OCI-LY1 (cell line): ENCODE measurements around the gene ZNF768.

Experiments
- H2AFZ ChIP-seq: fragments of 200-600 bp; sonication (generic), shearing (Covaris generic); 2 replicates; pipeline ENCODE4 v1.6.0; 2014; ENCODE audit warnings: antibody characterized with exemption, mild to moderate bottlenecking, low read length
- H3F3A ChIP-seq: fragments of 200-600 bp; sonication (generic), shearing (Covaris generic); 2 replicates; pipeline ENCODE4 v1.6.0; 2014; ENCODE audit warnings: mild to moderate bottlenecking, antibody characterized with exemption, low read length, moderate library complexity; ENCODE audit not compliant: insufficient read depth
- H3K27ac ChIP-seq: fragments of 200-600 bp; sonication (generic); 2 replicates; pipeline ENCODE4 v1.5.1; 2014; ENCODE audit warnings: low read length, mixed run types, mild to moderate bottlenecking, low read depth; ENCODE audit not compliant: poor library complexity, severe bottlenecking
- H3K27me3 ChIP-seq: fragments of 200-600 bp; sonication (generic); 2 replicates; pipeline ENCODE4 v1.6.0; 2014; ENCODE audit warnings: antibody characterized with exemption, mild to moderate bottlenecking, low read length, moderate library complexity; ENCODE audit not compliant: insufficient read depth
- H3K36me3 ChIP-seq: fragments of 200-600 bp; sonication (generic); 2 replicates; pipeline ENCODE4 v1.6.1; 2014; ENCODE audit warnings: mild to moderate bottlenecking, antibody characterized with exemption, low read length, moderate library complexity, mixed read lengths; ENCODE audit not compliant: insufficient read depth
- H3K4me1 ChIP-seq: fragments of 200-600 bp; sonication (generic); 2 replicates; pipeline ENCODE4 v1.5.1; 2014; ENCODE audit warnings: mild to moderate bottlenecking, low read length, moderate library complexity; ENCODE audit not compliant: insufficient read depth, severe bottlenecking
- H3K4me2 ChIP-seq: fragments of 200-600 bp; sonication (generic), shearing (Covaris generic); 2 replicates; pipeline ENCODE4 v1.6.1; 2014; ENCODE audit warnings: low read length
- H3K4me3 ChIP-seq: fragments of 200-600 bp; sonication (generic); 2 replicates; pipeline ENCODE4 v1.5.1; 2014; ENCODE audit warnings: low read length, low read depth, mild to moderate bottlenecking, mixed read lengths; ENCODE audit not compliant: poor library complexity, severe bottlenecking
- H3K79me2 ChIP-seq: fragments of 200-600 bp; shearing (Covaris generic); 2 replicates; pipeline ENCODE4 v1.6.1; 2016; ENCODE audit warnings: mixed run types, low read length, mixed read lengths; ENCODE audit not compliant: insufficient read depth
- H3K9ac ChIP-seq: fragments of 200-600 bp; sonication (generic), shearing (Covaris generic); 2 replicates; pipeline ENCODE4 v1.6.1; 2014; ENCODE audit warnings: mild to moderate bottlenecking, low read length, mixed read lengths
- H3K9me2 ChIP-seq: fragments of 200-600 bp; sonication (generic), shearing (Covaris generic); 2 replicates; pipeline ENCODE4 v1.6.1; 2014; ENCODE audit warnings: low read depth, mild to moderate bottlenecking, low read length, mixed read lengths
- H3K9me3 ChIP-seq: fragments of 200-600 bp; shearing (Covaris generic); 2 replicates; pipeline ENCODE4 v1.6.1; 2014; ENCODE audit warnings: low read length, mixed read lengths
- H4K20me1 ChIP-seq: fragments of 200-600 bp; sonication (generic), shearing (Covaris generic); 2 replicates; pipeline ENCODE4 v1.6.0; 2016; ENCODE audit warnings: mild to moderate bottlenecking, low read length; ENCODE audit not compliant: insufficient read depth
- EZH2 ChIP-seq: fragments of 200-600 bp; sonication (generic), shearing (Covaris generic); IDR thresholded peaks from 2 replicates; pipeline ENCODE4 v1.8.0; 2017; ENCODE audit warnings: borderline replicate concordance, mixed run types, mild to moderate bottlenecking, antibody characterized with exemption, low read length, moderate library complexity, mixed read lengths
- TF ChIP-seq, protein P1 (sequence below): fragments of 200-600 bp; sonication (generic), shearing (Covaris generic); IDR thresholded peaks from 2 replicates; pipeline ENCODE4 v1.5.1; 2017; ENCODE audit warnings: mild to moderate bottlenecking, antibody characterized with exemption, low read length, moderate library complexity, mixed read lengths

Gene ZNF768

DNA sequence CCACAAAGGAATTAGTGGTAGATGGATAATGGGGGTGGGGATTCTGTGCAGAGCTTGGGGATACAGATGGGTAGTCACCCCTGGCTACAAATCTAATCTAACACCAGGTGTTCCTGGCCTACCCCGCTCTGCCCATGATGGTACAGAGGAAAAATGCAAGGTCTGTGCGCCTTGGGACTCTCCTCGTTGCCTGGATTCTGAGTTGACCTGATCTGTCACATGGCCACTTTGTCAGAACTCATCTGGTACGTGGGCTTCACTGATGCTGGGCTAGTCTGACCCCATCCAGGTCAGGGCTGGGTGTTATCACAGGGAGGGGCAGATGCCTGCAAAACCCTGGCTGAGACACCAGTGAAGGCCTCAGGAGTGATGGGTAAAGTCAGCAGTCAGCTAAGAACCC, 26.6 kb upstream of the ZNF768 start:
- no peak overlapping the region for H3K4me2 ChIP-seq
- no peak overlapping the region for H3K4me3 ChIP-seq
- peaks cover 41% of the 10 kb centered on the region for H3K36me3 ChIP-seq
- H3K9ac ChIP-seq, result no peak overlapping the region
- H3K9me2 ChIP-seq, result no peaks in the 10 kb centered on the region
- H4K20me1 ChIP-seq, result no peaks in the 10 kb centered on the region
- H3K79me2 ChIP-seq, result 0 out of 2 replicates have a peak, but pooled peaks cover 4% of the 10 kb centered on the region
- peaks cover 7% of the 10 kb centered on the region for H3K4me1 ChIP-seq
- H3K9me3 ChIP-seq, result no peaks in the 10 kb centered on the region
- no peaks in the 10 kb centered on the region for H3F3A ChIP-seq
- H2AFZ ChIP-seq, result no peak overlapping the region
- TF ChIP-seq, protein P1, sequence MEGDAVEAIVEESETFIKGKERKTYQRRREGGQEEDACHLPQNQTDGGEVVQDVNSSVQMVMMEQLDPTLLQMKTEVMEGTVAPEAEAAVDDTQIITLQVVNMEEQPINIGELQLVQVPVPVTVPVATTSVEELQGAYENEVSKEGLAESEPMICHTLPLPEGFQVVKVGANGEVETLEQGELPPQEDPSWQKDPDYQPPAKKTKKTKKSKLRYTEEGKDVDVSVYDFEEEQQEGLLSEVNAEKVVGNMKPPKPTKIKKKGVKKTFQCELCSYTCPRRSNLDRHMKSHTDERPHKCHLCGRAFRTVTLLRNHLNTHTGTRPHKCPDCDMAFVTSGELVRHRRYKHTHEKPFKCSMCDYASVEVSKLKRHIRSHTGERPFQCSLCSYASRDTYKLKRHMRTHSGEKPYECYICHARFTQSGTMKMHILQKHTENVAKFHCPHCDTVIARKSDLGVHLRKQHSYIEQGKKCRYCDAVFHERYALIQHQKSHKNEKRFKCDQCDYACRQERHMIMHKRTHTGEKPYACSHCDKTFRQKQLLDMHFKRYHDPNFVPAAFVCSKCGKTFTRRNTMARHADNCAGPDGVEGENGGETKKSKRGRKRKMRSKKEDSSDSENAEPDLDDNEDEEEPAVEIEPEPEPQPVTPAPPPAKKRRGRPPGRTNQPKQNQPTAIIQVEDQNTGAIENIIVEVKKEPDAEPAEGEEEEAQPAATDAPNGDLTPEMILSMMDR, result no peak
- TF ChIP-seq EZH2, result no peak
- H3K27ac ChIP-seq, result no peak overlapping the region
- H3K27me3 ChIP-seq, result no peaks in the 10 kb centered on the region

DNA sequence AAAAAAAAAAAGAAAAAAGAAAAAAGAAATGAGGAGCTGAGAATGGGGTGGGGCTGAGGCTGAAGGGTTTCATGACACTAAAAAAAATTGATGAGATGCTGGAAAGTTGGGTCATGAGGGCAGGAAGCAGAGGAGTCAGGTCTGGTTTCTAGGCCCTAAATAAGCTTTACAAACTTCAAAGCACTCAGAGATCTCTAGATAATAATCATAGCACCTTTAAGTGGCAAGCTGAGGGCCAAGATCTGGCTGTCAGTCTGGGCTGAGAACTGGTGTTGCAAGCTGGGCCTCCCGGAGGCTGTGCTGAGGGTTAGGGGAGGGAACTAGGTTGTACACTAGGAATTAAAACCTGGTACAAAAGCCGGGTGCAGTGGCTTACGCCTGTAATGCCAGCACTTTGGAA, 25.4 kb upstream of the ZNF768 start:
- TF ChIP-seq, protein P1, result no peak
- no peak for TF ChIP-seq EZH2
- no peak overlapping the region for H3K4me3 ChIP-seq
- H3K27ac ChIP-seq, result no peak overlapping the region
- H2AFZ ChIP-seq, result no peak overlapping the region
- no peaks in the 10 kb centered on the region for H4K20me1 ChIP-seq
- no peaks in the 10 kb centered on the region for H3K9me2 ChIP-seq
- H3K27me3 ChIP-seq, result no peaks in the 10 kb centered on the region
- peaks cover 2% of the 10 kb centered on the region for H3K4me1 ChIP-seq
- no peaks in the 10 kb centered on the region for H3F3A ChIP-seq
- no peaks in the 10 kb centered on the region for H3K9me3 ChIP-seq
- H3K79me2 ChIP-seq, result no peaks in the 10 kb centered on the region
- H3K9ac ChIP-seq, result no peak overlapping the region
- H3K4me2 ChIP-seq, result no peak overlapping the region
- H3K36me3 ChIP-seq, result peaks cover 41% of the 10 kb centered on the region

DNA sequence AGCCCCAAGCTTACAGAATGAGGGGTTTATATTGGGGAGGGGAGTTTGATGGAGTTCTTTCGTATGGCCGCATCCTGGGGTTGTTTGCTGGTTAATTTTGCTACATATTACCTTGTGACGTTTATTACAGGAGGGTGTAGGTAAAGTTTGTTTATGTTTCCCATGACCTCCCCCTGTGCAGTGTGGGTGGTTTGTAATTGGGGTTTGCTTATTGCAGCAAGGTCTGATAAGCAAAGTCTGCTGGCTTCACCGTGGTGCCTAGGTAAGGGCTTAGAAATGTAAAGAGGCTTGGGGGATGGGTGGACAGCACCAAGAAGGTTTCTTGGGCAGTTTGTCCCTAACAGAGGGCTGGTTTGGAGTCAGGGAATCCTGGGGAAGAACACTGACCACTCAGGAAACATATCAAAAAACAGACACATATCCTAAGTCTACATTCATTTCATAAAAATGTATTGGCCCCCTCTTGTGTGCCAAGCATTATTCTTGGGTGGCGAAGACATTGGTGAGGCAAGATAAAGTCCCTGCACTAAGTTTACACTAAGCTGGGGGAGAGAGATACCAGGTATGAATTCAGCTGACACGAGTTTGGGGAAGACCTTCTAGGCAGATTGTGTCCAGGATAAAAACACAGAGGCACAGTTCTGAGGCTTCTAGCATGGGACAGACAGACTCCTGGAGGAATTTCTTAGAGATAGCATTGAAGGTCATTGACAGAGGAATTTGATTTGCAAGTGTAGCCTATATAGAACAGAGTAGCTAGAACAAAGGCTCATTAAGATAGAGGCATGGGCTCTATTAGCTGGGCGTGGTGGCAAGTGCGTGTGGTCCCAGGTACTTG, 22.3 kb upstream of the ZNF768 start:
- Histone ChIP-seq H3K9me3 (no peaks in the 10 kb centered on the region), H3K4me3 (no peak overlapping the region), H3K79me2 (no peaks in the 10 kb centered on the region), H3K9ac (no peak overlapping the region), H3K36me3 (peaks cover 13% of the 10 kb centered on the region), H3K27ac (no peak overlapping the region), H4K20me1 (no peaks in the 10 kb centered on the region), H3K4me1 (no peaks in the 10 kb centered on the region), H3K27me3 (no peaks in the 10 kb centered on the region), H3F3A (no peaks in the 10 kb centered on the region), H3K4me2 (no peak overlapping the region), H2AFZ (no peak overlapping the region), H3K9me2 (no peaks in the 10 kb centered on the region)
- no peak for TF ChIP-seq EZH2
- TF ChIP-seq, protein P1, result no peak
